Fibroblast of villous mesenchyme (primary cell): ENCODE data around the gene KCNC4. TPM values are rescaled to one million over a fixed set of nuclear protein-coding genes. Genes with fewer than 3 reads are reported as not detected.

ENCODE experiments used
- DNase-seq: peaks from one replicate; pipeline ENCODE4 v3.0.0-alpha.2; 2010; ENCODE audit warnings: low read depth
- H3K4me3 ChIP-seq: 2 replicates; pipeline ENCODE4 v1.5.1; 2011; ENCODE audit warnings: low read depth, mild to moderate bottlenecking, low read length
- total RNA-seq: library from RNA; depleted of rRNA; stranded (reverse); fragments of >200 nt; gene quantifications from 2 replicates; pipeline ENCODE4 v1.2.3, GENCODE V29; 2012
- TF ChIP-seq, protein P1 (sequence below): IDR thresholded peaks from 2 replicates; pipeline ENCODE4 v1.5.1; 2012; ENCODE audit warnings: low read depth, mild to moderate bottlenecking, low read length; ENCODE audit not compliant: insufficient read depth

Gene KCNC4
- 0.64 and 1.7 TPM in 2 replicates for total RNA-seq

DNA sequence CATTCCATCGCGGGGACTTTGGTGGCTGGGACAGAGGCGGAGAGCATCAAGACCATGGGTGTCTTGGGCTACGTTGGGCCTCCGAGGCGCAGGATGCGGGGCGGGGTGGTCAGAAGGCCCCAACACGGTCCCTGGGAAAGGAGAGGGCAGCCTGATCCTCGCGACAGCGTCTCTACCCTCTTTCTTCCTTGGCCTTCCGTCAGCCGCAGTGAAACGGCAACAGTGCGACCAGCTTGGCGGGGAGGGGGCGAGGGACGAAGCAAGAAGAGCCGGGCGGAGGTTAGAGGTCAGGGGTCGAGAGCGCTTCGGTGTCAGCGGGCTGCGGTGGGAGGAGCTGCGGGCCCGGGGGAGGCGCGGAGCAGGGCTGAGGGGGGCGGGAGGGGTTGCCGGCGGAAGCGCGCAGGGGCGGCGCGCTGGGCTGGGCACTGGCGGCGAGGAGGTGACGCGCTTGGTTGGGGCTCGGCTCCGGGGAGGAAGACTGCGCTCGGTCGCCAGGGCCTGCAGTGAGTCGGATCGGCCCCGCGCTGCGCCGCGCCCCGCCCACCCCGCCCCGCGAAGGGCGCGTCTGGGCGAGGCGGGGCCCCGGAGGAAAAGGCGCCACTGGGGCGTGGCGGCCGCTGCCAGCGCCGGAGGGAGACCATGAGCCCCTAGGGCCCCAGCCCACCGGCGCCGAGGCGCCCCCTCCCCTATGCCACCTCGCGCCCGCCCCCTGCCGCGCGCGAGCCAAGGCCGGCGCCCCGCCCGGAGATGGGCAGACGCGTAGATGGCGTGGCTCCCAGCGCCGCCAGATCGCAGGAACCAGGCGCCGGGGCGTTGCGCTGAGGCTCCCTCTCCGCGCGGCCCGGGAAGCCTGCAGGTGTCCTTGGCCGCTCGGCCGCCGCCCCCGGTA lies at the start of gene KCNC4:
Gene KCNC4, plus strand, starts transcription at position 600 of the 889 bp plus-strand sequence. CDS start 1,186 bp downstream, outside the sequence.
- H3K4me3 ChIP-seq: peak within 1 kb of the TSS; percentile 60
- TF ChIP-seq, protein P1, sequence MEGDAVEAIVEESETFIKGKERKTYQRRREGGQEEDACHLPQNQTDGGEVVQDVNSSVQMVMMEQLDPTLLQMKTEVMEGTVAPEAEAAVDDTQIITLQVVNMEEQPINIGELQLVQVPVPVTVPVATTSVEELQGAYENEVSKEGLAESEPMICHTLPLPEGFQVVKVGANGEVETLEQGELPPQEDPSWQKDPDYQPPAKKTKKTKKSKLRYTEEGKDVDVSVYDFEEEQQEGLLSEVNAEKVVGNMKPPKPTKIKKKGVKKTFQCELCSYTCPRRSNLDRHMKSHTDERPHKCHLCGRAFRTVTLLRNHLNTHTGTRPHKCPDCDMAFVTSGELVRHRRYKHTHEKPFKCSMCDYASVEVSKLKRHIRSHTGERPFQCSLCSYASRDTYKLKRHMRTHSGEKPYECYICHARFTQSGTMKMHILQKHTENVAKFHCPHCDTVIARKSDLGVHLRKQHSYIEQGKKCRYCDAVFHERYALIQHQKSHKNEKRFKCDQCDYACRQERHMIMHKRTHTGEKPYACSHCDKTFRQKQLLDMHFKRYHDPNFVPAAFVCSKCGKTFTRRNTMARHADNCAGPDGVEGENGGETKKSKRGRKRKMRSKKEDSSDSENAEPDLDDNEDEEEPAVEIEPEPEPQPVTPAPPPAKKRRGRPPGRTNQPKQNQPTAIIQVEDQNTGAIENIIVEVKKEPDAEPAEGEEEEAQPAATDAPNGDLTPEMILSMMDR: no peak
- DNase-seq: peak; percentile 70

DNA sequence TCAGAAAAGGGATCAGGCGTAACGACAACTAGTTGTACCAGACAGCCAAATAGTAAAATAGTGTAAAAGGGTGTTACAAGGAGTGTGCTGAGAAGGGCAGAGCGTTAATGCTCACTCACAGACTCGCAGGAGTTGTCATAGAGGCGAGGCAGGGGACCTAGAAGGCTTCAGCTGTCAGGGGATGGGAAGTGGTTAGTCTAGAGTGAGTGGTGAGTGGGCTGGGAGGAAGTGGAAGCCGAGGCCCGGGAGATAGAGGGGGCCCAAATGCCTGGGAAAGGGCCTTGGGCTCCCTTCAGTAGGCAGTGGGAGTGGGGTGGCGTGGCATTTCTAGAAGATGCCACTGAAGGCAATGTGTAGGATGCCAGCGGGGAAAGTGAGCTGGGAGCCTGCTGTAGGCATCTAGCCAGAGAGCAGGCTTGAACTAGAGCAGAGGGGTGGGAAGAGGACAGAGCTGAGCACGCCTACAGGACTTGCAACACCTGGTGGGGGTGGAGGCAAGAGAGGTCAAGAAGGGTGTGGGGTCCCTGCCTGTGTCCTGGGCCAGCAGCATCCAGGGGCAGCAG lies 49.5 kb upstream of the KCNC4 start:
- H3K4me3 ChIP-seq: no peak overlapping the region
- DNase-seq: no peak
- TF ChIP-seq, protein P1: no peak

GRCh38 chr1:110161165-110161564 lies 48.9 kb upstream of the KCNC4 start:
- TF ChIP-seq, protein P1: no peak
- DNase-seq: no peak

GRCh38 chr1:110161849-110162248 lies 48.3 kb upstream of the KCNC4 start:
- TF ChIP-seq, protein P1: no peak
- no peak overlapping the region for H3K4me3 ChIP-seq
- DNase-seq: no peak

More at GRCh38 chr1:110161165-110161564, 48.9 kb upstream of the KCNC4 start:
- H3K4me3 ChIP-seq: no peak overlapping the region

- no peak overlapping the region for H3K4me3 ChIP-seq
- DNase-seq: no peak
- TF ChIP-seq, protein P1: no peak
Measured at GRCh38 chr1:110163591-110163990, 46.5 kb upstream of the KCNC4 start.

- TF ChIP-seq, protein P1: no peak
- no peak for DNase-seq
Measured at GRCh38 chr1:110164725-110165350, 45.3 kb upstream of the KCNC4 start.

More at GRCh38 chr1:110164725-110165350, 45.3 kb upstream of the KCNC4 start:
- H3K4me3 ChIP-seq: no peak overlapping the region
